ENCODE measurements around the gene PTPRD.
"Not testable (repeated sequence)": the region's sequence is repeated elsewhere in the genome, so short reads cannot be mapped to it uniquely, and the experiment has no call there.

PTPRD gene

DNA sequence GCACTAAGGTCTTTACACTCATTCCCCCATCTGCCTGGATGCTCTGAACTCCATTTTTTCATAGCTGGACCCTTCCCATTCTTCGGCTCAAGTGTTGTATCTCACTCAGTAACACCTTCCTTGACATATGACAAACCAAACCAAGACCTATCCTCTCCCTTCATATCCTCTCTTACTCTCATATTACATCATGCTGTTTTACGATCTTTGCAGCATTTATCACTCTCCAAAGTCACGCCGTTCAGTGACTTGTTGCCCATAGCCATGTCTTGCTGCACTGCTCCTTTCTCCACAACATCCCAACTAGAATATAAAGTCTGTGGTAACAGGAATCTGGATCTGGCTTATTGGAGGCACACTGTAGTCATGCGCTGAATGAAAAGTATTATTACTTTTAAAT lies 1889.6 kb downstream of the PTPRD start:
- DNase-seq (ENCODE audit: low read depth), result no peak

DNA sequence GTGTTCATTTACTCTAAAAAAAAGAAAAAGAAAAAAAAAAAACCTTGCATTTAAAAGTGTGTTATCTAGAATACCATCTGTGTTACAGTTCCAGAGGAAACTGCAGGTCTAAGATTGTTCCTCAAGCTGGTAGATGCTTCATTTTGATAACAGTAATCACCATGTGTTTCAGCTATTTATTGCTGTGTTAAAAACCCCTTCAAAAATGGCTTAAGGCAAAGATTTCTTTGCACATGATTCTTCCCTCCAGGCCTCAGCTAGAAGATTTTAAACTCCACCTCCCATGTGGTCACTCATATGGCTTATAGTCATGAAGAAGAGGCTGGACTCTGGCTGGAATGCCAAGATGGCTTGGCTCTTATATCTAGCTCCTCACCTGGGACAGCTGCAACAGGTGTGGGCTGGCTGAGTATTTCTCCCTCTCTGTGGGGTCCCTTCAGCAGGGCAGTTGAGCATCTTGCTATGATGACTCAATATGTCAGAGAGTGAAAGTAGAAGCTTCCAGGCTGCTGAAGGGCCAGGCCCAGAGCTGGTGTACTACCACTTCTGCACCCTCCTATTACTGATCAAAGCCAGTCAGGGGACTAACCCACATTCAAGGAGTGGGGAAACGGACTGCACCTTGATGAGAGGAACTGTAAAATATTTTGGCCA lies 1892.8 kb downstream of the PTPRD start:
- DNase-seq (ENCODE audit: low read depth), result no peak

DNA sequence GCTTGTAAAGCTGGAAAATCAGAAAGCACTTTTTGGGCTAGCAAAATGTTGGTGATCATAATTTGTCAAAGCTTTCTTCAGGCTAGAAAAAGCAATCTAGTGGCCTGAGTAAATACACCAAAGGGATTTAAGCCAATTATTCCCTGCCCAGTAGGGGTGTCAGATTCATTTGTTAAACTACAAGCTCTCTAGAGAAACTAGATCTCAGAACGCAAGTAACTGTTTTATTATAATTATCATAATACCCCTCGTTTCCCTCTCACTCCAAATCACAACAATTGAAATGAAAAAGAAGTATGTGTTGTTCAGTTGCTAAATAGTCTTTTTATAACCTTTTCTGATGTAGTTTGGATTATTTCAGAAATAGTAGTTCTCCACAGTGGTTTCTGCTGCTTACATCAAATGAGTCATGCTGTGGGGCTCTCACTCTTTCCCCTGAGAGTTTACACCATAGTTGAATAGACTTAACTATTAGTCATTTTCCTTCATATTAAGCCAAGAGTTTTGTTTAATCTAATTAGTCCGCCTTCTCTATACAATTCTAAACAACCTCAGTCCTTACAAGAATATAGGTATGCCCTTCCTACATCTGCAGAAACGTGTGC lies 1894.6 kb downstream of the PTPRD start:
- DNase-seq (ENCODE audit: low read depth), result no peak

DNA sequence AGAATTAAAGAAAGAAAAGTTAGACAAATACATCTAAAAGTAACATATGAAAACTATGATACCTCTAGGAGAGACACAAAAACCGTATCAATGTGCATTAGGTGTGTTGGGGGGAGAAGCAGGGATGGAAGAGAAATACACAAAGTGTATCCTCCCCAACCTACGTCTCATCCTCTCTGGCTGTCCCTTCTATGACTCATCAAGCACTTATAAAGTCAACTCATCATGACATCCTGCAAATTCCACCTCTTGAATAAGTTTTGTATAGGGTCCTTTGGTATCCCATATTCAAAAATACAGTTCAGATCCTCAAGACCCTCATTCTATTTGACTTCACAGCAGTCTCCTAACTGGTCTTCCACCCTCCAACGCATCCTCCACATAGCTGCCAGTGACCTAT lies 1895.7 kb downstream of the PTPRD start:
- no peak for DNase-seq (ENCODE audit: low read depth)

DNA sequence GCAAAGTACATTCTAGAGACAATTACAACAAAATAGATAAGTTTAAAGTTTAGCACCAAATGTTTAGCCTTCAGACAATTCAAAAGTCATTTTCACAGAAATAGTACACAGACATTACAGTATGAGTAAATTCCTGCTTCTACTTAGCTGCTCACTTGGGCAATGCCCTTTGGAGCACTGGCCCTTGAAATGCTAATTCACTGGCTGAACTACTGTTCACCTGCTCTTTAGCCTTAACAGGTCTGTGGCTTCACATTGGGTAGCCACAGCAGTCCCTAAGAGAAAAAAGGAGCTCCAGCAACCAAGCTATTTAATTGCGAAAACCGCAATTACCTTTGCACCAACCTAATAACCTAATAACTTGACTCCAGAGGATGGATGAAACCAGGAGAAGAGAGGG lies 1897.0 kb downstream of the PTPRD start:
- no peak for DNase-seq (ENCODE audit: low read depth)

DNA sequence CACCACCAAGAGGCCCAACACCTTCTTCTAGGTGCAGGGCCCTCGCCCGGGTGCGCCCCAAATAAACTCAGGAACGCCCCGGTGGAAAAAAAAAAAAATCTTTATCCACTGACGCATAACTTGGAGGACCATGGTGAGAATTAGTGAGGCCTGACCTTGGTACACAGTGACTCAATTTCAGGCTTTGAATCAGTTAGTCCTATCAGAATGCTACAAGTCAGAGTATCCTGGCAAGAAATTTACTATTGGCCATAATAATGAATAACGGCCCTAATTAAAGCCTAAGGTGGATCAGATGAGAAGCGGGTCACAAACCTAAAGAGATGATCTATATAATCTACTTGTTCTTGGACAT lies 1899.0 kb downstream of the PTPRD start:
- no peak for DNase-seq (ENCODE audit: low read depth)

DNA sequence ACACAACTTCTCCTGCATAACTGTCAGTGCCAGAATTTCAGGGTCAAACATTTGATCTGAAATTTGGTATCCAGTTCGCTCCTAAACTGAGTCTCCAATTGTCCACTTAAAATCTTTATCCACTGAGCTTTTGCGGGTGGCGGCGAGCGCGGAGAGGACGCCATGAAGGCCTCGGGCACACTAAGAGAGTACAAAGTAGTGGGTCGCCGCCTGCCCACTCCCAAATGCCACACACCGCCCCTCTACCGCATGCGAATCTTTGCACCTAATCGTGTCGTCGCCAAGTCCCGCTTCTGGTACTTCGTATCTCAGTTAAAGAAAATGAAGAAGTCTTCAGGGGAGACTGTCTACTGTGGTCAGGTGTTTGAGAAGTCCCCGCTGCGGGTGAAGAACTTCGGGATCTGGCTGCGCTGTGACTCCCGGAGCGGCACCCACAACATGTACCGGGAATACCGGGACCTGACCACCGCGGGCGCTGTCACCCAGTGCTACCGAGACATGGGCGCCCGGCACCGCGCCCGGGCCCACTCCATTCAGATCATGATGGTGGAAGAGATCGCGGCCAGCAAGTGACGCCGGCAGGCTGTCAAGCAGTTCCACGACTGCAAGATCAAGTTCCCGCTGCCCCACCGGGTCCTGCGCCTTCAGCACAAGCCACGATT lies 1899.5 kb downstream of the PTPRD start:
- DNase-seq (ENCODE audit: low read depth), result no peak

DNA sequence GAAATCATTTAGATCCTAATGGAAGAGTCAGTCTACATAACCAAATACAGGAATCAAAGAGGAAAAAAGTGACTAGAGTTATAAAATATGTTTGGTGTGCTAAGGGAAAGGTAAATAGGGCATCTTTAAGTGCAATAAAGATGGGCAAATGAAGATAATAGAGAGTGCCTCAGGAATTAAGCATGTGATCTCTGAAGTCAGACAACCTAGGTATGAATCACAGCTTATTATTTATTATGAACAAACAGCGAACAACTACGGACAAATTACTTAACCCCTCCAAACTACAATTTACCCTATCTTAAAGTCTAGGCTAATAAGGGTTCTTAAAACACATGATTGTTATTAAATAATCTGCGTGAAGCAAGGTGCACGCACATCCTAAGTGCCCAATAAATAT lies 1903.1 kb downstream of the PTPRD start:
- no peak for DNase-seq (ENCODE audit: low read depth)

DNA sequence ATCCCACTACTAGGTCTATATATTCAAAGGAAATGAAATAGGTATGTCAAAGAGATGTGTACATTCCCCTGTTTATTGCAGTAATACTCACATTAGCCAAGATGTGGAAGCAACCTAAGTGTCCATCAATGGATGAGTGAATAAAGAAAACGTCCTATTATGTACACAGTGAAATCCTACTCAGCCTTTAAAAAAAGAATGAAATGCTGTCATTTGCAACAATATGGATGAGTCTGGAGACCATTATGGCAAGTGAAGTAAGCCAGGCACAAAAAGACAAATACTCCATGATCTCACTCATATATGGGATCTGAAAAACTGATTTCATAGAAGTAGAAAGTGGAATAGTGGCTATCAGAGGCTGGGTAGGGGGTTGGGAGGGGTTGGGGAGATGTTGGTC lies 1904.1 kb downstream of the PTPRD start:
- DNase-seq (ENCODE audit: low read depth), result no peak

DNA sequence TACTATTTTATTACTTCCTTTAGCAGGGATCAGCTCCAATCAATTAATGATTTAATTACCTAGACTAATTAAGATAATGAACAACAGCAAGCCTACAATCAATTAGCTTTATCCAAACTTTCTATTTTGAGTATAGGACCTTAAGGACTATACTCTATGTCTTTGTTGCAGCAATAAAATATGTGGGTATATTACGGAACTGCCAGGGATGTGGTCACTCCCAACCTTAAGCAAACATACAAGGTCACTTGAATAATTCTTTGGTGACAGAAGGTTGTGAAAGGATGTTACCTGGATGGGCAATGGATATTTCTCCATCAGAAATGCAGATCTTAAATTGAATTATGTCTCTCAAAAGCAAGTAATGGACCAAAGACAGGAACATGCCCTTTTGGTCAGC lies 1905.8 kb downstream of the PTPRD start:
- DNase-seq (ENCODE audit: low read depth), result no peak

DNA sequence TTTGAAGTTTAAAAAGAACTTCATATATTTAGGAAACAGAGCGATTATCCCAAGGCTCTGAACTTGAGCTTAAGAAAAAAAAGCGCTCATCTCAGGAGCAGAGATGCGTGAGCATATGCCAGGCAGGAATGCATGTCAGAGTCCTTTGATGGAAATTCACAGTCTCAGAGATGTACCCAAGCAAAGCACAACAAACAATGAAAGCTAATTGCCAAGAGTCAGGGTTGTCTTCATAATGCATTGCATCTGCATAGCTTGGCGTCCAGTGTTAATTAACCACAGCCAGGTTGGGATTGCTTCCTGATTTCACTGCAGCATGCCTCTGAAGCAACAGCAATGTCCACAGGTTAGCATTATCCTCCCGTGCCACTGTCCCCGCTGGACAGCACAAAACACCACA lies 1906.3 kb downstream of the PTPRD start:
- no peak for DNase-seq (ENCODE audit: low read depth)

DNA sequence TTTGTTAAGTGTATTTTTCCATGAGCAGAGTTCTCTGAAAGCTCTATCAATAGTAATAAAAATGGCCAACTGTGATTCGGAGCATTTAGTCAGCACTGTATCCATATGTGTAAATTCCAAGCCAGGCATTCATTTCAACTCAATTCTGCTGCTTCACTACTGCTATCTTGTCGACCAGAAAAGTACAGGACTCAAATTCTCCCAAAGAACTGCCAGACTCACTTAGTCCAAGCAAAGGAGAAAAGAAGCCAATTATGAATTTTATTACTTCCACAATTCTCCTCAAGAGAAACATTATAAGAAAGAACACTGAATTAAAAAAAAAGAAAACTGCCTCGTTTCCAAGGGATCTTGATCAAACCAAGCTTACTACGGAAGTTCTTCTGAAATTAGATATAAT lies 1906.9 kb downstream of the PTPRD start:
- no peak for DNase-seq (ENCODE audit: low read depth)

DNA sequence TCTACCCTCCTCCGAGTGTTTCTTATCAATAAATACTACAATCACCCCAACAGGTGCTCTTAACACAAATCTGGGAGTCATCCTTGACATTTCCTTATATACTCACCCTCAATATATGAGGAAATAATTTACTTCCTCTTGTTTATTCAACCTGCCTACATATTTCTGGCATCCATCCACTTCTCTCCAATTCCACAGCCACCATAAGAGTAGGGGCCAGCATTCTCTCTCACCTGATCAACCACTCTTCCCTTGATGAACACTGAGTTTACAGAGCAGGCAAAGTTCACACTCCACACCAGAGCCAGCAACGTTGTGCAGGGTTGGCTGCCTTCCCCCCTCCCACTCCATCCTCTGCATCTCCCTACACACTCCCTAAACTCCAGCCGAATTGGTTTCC lies 1908.9 kb downstream of the PTPRD start:
- DNase-seq (ENCODE audit: low read depth), result no peak

DNA sequence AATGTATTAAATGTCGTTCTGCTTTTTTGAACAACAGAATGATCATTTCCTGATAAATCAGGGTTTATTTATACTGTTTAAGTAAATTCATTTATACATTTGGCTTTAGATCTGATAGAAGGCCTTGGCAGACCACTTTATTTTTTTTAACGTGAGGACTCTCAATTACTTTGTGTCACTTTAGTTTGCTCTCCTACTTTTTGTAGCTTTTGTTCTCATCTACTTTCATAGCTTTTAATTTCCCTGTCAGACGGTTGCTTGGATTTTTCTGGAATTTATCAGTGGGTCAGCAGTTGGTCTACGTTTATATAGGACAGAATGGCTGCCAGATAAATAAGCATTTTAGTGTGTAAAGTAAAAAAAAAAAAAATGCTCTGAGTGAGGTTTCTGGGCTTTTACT lies 1910.9 kb downstream of the PTPRD start:
- DNase-seq (ENCODE audit: low read depth), result no peak

DNA sequence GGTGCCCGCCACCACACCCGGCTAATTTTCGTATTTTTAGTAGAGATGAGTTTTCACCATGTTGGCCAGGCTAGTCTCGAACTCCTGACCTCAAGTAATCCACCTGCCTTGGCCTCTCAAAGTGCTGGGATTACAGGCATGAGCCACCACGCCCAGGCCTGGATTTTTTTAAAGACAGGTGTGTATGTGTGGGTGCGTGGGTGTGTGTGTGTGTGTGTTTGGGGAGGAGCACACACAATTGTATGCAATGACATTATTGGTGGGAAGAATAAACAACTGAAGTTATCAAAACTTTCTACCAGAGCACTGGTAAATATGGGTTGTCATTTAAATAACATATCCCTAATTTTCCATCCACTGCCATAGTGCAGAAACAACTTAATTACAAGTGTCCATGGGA lies 1915.2 kb downstream of the PTPRD start:
- not testable (repeated sequence) for DNase-seq (ENCODE audit: low read depth)

DNA sequence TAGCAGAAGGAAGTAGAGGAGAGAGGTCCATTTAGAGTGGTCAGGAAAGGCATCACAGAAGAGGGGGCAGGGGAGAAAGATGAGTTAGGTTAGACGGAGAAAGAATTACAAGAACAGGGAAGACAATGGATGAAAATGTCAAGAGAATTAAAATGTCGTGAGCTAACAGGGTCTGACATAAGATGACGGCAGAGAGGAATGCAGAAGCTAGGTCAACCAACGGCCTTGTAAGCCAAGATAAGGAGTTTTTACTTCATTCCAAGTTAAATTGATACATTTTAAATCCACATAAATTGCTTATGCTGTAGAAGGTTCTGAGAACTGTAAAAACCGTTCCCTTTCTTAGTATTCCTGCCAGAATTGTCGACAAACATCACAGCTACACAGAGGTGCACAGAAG lies 1916.3 kb downstream of the PTPRD start:
- DNase-seq (ENCODE audit: low read depth), result no peak

DNA sequence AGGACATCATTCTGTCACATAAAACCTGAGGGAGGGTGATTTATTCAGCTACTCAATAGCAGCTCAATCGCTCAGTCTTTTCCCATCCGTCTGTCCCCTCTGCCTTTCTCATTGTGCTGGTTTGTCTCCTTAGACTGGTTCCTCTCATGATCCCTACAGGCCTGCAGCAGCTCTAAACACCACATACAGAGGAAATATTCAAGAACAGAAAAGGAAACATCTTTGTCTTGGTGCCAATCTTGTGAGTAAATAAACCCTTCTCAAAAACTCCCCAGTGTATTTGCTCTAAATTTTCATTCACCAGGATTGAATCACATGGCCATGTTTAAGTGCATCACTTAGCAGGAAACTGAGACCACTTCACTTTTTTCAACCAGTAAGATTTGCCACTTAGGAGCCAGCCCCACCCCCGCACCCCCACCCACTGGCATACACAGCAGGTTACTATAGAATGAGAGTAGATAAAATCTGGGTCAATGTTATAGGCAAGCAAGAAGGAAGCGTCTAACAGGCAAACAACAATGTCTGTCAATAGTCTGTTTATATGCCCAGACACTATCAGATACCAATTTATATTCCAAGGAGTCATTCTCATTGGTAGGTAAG lies 1917.7 kb downstream of the PTPRD start:
- DNase-seq (ENCODE audit: low read depth), result no peak

DNA sequence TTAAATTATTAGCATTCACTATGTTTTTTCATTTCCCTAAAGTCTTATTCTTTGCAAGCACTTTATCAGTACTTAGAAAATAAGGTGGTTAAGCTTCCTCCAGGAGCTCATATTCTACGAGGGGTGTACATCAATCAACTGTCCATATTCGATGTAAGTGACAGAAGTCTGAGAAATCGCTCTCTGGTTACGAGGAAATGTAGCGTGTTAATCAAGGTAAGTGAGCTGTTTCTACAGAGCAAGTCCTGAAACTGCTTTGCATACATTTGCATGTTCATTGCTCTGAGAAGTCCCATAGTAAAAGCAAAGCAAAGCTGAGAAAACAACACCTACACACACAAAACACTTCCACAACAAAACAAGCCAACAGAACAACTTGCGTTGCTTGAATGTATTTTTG lies 1919.3 kb downstream of the PTPRD start:
- DNase-seq (ENCODE audit: low read depth), result no peak

DNA sequence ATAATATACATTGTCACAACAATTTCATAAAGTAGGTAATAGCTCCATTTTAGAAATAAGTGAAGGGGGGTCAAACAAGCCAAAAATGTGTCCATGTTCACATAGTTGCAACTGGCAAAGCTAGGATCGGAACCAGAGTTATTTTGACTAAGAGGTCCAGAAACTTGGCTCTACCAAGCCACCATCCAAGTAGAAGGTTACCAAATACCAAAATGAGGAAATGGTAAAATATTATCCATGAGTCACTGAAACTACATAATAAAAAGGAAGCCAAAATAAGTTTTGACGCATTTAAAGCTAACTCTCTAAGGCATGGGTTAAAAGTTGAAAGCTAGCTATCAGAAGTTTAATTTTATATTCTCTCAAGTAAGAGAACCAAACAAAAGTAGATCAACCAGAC lies 1926.3 kb downstream of the PTPRD start:
- DNase-seq (ENCODE audit: low read depth), result no peak

DNA sequence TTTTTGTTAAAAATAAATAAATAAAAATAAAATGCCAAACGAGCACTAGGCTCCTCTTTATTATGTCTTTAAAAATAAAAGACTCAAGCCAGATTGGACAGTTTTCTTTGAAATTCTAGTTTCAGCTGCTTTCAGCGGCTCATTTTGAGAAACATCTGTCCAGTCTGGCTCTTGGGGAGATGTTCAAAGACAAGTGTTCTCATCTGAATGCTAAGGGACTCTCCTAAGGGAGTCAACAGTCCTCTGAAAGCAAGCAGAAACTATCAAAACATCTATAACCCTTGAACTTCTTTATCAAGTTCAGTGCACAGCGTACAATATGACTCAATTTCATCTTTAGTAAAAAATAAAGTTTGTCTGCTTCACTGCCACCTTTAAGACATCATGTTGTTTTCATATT lies 1927.0 kb downstream of the PTPRD start:
- DNase-seq (ENCODE audit: low read depth), result no peak

DNA sequence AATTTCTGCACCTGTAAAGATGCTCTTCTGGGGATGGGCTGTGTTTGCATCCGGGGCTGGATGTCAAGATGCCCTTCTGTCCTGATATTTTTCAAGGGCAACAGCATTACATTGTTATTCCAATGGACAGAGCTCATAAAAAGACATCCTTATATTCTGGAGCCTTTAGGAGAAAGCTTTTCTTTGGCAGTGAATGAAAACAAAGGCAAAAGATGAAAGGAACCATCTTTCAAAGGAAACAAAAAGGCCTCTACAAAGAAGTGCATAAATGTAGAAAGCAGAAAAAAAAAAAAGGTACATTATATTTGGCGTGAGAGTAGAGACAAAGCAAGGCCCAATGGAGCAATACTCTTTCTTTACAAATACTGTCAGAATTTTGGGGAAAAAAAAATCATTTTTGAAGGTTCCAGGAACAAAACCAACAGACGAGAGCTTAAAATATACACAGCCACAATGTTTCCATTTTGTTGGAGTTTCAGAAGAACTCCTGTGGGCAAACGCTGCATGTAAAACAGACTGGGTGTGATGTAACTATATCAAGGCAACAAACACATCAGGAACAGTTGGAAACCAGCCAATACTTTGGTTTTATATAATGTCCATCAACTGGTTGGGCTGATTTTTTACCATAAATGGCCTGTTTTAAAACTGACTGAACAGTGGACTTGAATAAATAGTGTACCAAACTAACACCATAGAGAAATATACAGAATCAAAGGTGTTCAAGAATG lies 1927.7 kb downstream of the PTPRD start:
- DNase-seq (ENCODE audit: low read depth), result no peak

DNA sequence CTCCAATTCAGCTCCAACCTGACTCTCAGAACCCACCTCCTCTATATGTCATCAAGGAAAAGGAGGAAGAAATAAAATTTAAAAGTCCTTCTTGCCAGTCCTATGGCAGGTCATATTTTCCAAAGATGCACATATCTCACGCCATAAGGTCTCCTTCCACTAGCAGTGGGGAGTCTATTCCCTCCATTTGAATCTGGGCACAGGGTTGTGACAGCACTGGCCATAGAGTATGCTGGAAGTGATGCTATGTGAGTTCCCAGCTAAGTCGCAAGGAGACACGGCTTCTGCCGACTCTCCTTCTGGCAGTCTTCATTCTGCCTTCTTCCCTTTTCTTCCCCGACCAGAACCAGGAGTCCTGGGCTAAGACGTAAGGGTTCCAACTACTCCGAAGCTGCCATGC lies 1929.3 kb downstream of the PTPRD start:
- DNase-seq (ENCODE audit: low read depth), result no peak

DNA sequence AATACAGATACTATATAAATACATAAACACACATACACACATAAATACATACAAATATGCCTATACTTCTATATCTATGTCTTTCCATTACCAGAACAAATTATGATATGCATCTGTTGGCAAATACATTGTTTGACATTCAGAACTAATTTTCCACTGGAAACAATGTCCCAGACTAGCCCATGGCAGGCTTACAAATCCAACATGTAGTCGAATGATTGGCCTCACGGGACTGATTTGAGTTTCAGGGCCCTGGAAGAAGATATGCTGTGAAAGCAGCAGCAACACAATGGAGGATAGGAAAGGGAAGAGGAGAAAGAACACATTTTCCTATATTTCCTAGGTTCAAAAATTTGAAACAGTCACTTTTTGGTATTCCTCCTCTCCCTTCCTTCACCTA lies 1932.1 kb downstream of the PTPRD start:
- no peak for DNase-seq (ENCODE audit: low read depth)
